Measurements from ENCODE around the gene KBTBD12.

DNA sequence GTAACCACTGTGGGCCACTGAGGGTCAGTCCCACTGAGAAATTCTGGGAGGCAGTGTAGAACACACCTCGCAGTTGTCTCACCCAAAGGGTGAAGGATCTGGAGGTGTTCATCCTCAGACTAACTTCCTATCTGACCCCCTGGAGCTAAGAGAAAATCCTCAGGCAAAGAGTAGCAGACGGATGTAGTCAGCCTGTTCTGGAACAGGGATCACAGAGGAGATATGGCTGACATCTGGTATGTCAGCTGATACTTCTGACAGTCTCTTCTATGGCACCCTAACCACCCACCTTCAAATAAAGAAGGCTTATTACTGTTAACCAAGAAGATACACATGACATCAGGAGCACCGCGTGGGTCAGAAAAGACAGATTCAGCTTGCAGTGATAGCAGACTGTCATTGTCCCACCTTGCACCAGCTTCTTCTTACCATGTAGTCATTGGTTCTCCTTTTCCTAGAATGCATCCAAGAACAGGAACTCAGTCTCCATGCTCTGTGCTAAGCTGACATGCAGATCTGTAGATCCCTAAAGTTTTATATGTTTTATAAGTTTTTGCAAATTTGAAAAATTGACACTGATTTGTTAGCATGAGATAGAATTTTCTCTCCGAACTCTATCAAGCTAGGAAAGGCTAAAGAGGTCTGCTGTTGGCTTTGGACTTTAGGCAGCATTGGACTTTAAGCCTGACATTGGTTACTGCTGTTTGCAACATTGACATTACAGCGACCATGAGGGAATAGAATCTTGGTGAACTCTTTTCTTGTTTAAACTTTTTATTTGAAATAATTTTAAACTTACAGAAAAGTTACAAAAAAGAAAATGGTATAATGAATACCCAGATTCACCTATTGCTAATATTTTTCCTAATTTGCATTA, 60.4 kb downstream of the KBTBD12 start:
- TF ChIP-seq, protein P1, sequence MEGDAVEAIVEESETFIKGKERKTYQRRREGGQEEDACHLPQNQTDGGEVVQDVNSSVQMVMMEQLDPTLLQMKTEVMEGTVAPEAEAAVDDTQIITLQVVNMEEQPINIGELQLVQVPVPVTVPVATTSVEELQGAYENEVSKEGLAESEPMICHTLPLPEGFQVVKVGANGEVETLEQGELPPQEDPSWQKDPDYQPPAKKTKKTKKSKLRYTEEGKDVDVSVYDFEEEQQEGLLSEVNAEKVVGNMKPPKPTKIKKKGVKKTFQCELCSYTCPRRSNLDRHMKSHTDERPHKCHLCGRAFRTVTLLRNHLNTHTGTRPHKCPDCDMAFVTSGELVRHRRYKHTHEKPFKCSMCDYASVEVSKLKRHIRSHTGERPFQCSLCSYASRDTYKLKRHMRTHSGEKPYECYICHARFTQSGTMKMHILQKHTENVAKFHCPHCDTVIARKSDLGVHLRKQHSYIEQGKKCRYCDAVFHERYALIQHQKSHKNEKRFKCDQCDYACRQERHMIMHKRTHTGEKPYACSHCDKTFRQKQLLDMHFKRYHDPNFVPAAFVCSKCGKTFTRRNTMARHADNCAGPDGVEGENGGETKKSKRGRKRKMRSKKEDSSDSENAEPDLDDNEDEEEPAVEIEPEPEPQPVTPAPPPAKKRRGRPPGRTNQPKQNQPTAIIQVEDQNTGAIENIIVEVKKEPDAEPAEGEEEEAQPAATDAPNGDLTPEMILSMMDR (IDR thresholded peaks at IDR 0.05) = no peak
- TF ChIP-seq, protein P2, sequence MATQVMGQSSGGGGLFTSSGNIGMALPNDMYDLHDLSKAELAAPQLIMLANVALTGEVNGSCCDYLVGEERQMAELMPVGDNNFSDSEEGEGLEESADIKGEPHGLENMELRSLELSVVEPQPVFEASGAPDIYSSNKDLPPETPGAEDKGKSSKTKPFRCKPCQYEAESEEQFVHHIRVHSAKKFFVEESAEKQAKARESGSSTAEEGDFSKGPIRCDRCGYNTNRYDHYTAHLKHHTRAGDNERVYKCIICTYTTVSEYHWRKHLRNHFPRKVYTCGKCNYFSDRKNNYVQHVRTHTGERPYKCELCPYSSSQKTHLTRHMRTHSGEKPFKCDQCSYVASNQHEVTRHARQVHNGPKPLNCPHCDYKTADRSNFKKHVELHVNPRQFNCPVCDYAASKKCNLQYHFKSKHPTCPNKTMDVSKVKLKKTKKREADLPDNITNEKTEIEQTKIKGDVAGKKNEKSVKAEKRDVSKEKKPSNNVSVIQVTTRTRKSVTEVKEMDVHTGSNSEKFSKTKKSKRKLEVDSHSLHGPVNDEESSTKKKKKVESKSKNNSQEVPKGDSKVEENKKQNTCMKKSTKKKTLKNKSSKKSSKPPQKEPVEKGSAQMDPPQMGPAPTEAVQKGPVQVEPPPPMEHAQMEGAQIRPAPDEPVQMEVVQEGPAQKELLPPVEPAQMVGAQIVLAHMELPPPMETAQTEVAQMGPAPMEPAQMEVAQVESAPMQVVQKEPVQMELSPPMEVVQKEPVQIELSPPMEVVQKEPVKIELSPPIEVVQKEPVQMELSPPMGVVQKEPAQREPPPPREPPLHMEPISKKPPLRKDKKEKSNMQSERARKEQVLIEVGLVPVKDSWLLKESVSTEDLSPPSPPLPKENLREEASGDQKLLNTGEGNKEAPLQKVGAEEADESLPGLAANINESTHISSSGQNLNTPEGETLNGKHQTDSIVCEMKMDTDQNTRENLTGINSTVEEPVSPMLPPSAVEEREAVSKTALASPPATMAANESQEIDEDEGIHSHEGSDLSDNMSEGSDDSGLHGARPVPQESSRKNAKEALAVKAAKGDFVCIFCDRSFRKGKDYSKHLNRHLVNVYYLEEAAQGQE (IDR thresholded peaks at IDR 0.05) = no peak
- TF ChIP-seq ESRRA (IDR thresholded peaks at IDR 0.05; ENCODE audit: borderline replicate concordance, low read length) (no peak), CHD4 (IDR thresholded peaks at IDR 0.05; ENCODE audit: borderline replicate concordance) (no peak), RFX5 (IDR thresholded peaks at IDR 0.05) (no peak), NR3C1 (IDR thresholded peaks at IDR 0.05) (no peak), POLR2A (IDR thresholded peaks at IDR 0.05; ENCODE audit: low read length) (no peak)

Data from A549 (cell line).